Osteocyte (in vitro differentiated cells): ENCODE measurements around the gene SLC25A51. TPM values are rescaled to one million over a fixed set of nuclear protein-coding genes. Genes with fewer than 3 reads are reported as not detected.

Source experiments
- DNase-seq: peaks from one replicate; pipeline ENCODE4 v3.0.0; 2021; ENCODE audit warnings: mixed read lengths; ENCODE audit not compliant: unreplicated experiment; ENCODE audit errors: extremely low spot score
- H3K27ac Mint-ChIP-seq: one replicate; pipeline ENCODE4 v1.8.0; 2021; ENCODE audit warnings: mild to moderate bottlenecking, mixed read lengths; ENCODE audit not compliant: unreplicated experiment
- H3K27me3 Mint-ChIP-seq: one replicate; pipeline ENCODE4 v1.8.0; 2021; ENCODE audit warnings: mixed read lengths; ENCODE audit not compliant: unreplicated experiment
- H3K36me3 Mint-ChIP-seq: one replicate; pipeline ENCODE4 v1.8.0; 2021; ENCODE audit warnings: mixed read lengths; ENCODE audit not compliant: unreplicated experiment
- H3K4me1 Mint-ChIP-seq: one replicate; pipeline ENCODE4 v1.8.0; 2021; ENCODE audit warnings: mixed read lengths; ENCODE audit not compliant: unreplicated experiment
- H3K4me3 Mint-ChIP-seq: one replicate; pipeline ENCODE4 v1.8.0; 2021; ENCODE audit warnings: mild to moderate bottlenecking, moderate library complexity, mixed read lengths; ENCODE audit not compliant: unreplicated experiment
- H3K9me3 Mint-ChIP-seq: one replicate; pipeline ENCODE4 v1.8.0; 2021; ENCODE audit warnings: mixed read lengths; ENCODE audit not compliant: unreplicated experiment
- total RNA-seq: library from RNA; stranded (reverse); gene quantifications from 2 replicates; pipeline ENCODE4 v1.2.1, GENCODE V29; 2021
- TF ChIP-seq, protein P1 (sequence below): fragments of 200-600 bp; sonication (generic); IDR thresholded peaks from 2 replicates; pipeline ENCODE4 v1.5.0; 2021; ENCODE audit warnings: antibody characterized with exemption, mild to moderate bottlenecking, moderate library complexity

Gene SLC25A51
- total RNA-seq, 1 donor from 2014 or later, result 37.5 TPM

DNA sequence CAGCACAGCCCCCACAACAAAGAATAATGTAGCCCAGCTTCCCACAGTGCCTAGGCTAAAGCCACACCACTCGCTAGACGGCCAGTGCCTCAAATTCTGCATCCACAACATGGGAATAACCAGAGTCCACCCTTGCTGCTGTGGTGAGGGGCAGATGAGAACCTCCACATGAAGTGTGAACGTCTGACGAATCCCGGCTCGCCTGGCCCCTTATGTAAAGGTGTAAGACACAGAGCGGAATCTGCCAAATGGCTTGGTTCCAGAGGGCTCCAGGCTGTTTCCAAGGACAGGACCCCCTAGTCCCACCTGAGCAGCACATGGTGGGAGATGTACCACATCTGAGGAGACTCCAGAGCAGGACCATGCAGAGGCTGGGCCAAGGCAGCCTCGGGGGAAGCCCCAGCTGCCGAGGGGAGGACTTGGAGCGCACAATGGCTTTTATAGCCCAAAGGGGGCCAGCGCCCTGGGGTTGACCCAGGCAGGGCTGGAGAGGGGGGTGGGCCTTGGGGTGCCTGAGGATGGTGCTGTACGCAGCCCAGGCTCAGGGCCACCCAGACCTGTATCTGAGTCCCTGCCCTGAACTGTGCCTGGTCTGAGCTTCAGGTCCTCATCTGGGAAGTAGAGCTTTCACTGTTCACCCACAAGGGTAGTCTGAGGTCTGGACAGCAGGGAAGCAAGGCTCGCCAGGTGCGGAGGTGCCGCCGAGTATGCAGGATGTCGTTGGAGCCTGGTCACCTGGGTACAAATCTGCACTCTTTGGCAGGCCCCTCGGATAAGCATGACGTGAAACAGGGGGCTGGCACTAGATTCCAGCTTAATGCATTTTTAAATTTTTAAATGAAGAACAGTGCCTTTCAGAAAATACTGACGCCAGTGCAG, 24.9 kb upstream of the SLC25A51 start:
- Mint-ChIP-seq H3K27me3 (no peaks in the 10 kb centered on the region), H3K4me1 (peaks cover 12% of the 10 kb centered on the region), H3K4me3 (no peak overlapping the region), H3K9me3 (no peaks in the 10 kb centered on the region), H3K36me3 (peaks cover 14% of the 10 kb centered on the region), H3K27ac (no peak overlapping the region)
- no peak for DNase-seq
- TF ChIP-seq, protein P1, sequence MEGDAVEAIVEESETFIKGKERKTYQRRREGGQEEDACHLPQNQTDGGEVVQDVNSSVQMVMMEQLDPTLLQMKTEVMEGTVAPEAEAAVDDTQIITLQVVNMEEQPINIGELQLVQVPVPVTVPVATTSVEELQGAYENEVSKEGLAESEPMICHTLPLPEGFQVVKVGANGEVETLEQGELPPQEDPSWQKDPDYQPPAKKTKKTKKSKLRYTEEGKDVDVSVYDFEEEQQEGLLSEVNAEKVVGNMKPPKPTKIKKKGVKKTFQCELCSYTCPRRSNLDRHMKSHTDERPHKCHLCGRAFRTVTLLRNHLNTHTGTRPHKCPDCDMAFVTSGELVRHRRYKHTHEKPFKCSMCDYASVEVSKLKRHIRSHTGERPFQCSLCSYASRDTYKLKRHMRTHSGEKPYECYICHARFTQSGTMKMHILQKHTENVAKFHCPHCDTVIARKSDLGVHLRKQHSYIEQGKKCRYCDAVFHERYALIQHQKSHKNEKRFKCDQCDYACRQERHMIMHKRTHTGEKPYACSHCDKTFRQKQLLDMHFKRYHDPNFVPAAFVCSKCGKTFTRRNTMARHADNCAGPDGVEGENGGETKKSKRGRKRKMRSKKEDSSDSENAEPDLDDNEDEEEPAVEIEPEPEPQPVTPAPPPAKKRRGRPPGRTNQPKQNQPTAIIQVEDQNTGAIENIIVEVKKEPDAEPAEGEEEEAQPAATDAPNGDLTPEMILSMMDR, result no peak

DNA sequence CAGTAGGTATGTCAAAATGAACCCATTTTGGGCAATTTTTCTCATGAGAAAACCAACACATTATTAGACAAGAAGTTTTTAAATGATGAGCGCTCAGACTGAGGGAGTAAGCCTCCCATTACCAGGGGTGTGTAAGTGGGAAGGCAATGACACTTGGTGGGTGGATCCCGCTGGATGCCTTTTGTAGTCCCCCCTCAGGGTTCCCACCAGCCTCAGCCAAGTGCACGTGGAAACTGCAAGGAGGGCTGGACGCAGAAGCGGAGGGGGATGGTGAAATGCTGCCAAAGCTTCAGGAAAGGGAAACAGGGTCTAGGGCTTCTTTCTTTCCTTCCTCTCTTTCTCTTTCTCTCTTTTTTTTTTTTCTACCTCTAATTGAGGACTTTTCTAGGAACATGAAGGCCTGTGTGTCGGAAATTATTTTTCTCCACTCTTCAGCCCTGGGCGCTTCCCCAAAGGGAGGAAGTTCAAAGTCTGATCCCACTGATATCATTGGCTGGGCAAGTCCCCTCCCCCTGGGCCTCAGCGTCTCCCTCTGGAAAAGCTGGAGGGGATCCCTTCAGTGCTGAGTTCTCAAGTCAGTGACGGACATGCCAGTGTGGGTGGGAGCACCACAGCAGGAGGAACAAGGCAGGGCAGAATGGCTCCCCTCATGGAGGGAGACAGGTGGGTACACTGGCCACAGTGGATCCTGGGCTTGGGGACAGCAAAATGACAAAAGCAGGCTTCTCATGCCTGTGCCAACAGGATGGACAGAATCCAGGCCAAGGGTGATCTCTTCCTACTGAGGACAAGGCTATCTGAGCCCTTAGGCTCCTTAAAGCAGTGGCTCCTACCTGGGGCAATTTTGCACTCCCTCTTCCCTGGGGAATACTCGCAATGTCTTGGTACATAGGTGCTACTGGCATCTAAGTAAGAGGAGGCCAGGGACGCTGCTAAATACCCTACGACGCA, 23.9 kb upstream of the SLC25A51 start:
- Mint-ChIP-seq H3K36me3 (peaks cover 14% of the 10 kb centered on the region), H3K9me3 (no peaks in the 10 kb centered on the region), H3K27me3 (no peaks in the 10 kb centered on the region), H3K4me3 (no peak overlapping the region), H3K4me1 (peaks cover 8% of the 10 kb centered on the region), H3K27ac (no peak overlapping the region)
- DNase-seq, result no peak
- TF ChIP-seq, protein P1, result no peak

DNA sequence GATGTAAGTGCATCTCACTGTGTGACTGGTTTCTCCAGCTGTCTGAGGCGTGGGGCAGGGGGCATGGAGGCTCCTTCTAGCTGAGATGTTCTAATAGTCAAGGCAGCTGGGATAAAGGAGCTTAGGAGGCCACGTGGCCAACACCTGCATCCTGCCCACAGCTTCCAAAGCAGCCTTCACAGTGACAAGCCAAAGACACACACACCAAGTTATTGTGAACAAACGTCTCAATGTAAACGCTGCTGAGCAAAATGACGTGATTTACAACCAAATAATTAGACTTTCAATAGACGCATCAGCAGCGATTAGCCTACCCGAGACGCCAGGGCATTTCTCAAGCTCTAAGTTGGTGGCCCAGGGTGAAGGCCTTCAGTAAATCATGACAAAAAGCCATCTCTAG, 23.2 kb upstream of the SLC25A51 start:
- Mint-ChIP-seq H3K4me1 (peaks cover 10% of the 10 kb centered on the region), H3K4me3 (no peak overlapping the region), H3K36me3 (peaks cover 14% of the 10 kb centered on the region), H3K27me3 (no peaks in the 10 kb centered on the region), H3K27ac (no peak overlapping the region), H3K9me3 (no peaks in the 10 kb centered on the region)
- no peak for DNase-seq
- TF ChIP-seq, protein P1, result no peak

DNA sequence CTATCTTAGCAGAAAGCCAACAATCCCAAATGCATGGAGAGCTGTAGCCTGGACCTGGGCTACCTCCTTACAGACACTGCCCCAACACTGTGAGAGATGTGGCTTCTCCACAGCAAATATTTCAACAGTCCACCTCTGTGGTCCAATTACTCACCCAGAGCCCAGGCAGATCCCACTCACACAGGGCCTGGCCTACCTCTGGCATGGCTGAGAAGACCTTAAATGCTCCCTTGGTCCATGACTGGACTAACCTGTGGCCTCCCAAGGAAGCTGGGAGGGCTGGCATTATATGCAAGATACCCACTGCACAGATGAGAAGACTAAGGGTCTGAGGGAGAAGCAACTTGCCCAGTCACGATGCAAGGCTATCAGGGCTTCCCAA, 22.8 kb upstream of the SLC25A51 start:
- H3K36me3 Mint-ChIP-seq, result peaks cover 14% of the 10 kb centered on the region
- no peak overlapping the region for H3K27ac Mint-ChIP-seq
- no peak overlapping the region for H3K4me3 Mint-ChIP-seq
- H3K9me3 Mint-ChIP-seq, result no peaks in the 10 kb centered on the region
- peaks cover 13% of the 10 kb centered on the region for H3K4me1 Mint-ChIP-seq
- H3K27me3 Mint-ChIP-seq, result no peaks in the 10 kb centered on the region
- TF ChIP-seq, protein P1, result no peak
- no peak for DNase-seq
